Fibroblast of lung (primary cell): ENCODE measurements around the gene KRAS. TPM values are rescaled to one million over a fixed set of nuclear protein-coding genes. Genes with fewer than 3 reads are reported as not detected.
"Not testable (repeated sequence)": the region's sequence is repeated elsewhere in the genome, so short reads cannot be mapped to it uniquely, and the experiment has no call there.

Experiments
- DNase-seq, 2 donors: peaks; one replicate each; pipeline versions ENCODE4 v3.0.0 to v3.0.0-alpha.2; 2010; ENCODE audit warnings: low read depth in 2 of 2
- H2AFZ ChIP-seq: 2 replicates; pipeline ENCODE4 v1.5.1; 2012; ENCODE audit warnings: low read length, control low read depth, inconsistent platforms
- H3K27ac ChIP-seq: 2 replicates; pipeline ENCODE4 v1.5.1; 2011; ENCODE audit warnings: low read length, control low read depth; ENCODE audit not compliant: insufficient read depth
- H3K27me3 ChIP-seq: 2 replicates; pipeline ENCODE4 v1.5.1; 2011; ENCODE audit warnings: mild to moderate bottlenecking, low read length; ENCODE audit not compliant: control insufficient read depth, insufficient read depth
- H3K36me3 ChIP-seq: 2 replicates; pipeline ENCODE4 v1.5.1; 2011; ENCODE audit warnings: low read length; ENCODE audit not compliant: control insufficient read depth, insufficient read depth
- H3K4me1 ChIP-seq: 2 replicates; pipeline ENCODE4 v1.5.1; 2011; ENCODE audit warnings: low read length; ENCODE audit not compliant: control insufficient read depth, insufficient read depth; ENCODE audit errors: extremely low read depth
- H3K4me2 ChIP-seq: 2 replicates; pipeline ENCODE4 v1.5.1; 2011; ENCODE audit warnings: low read length, control low read depth; ENCODE audit not compliant: insufficient read depth; ENCODE audit errors: extremely low read depth
- H3K4me3 ChIP-seq, 4 experiments: fragments of 200-600 bp in 1 of 4; sonication (generic) in 1 of 4; replicated peaks in 1 of 4; 2 replicates each; pipeline ENCODE4 v1.5.1; 2011 to 2016; ENCODE audit warnings: low read length in 4 of 4, low read depth in 3 of 4, mild to moderate bottlenecking in 3 of 4, control low read depth in 2 of 4, inconsistent platforms in 1 of 4, mixed read lengths in 1 of 4; ENCODE audit not compliant: insufficient read depth in 1 of 4; ENCODE audit errors: control extremely low read depth in 1 of 4
- H3K79me2 ChIP-seq: 2 replicates; pipeline ENCODE4 v1.5.1; 2012; ENCODE audit warnings: mild to moderate bottlenecking, low read length, inconsistent platforms; ENCODE audit not compliant: control insufficient read depth, insufficient read depth
- H3K9ac ChIP-seq: 2 replicates; pipeline ENCODE4 v1.5.1; 2011; ENCODE audit warnings: mild to moderate bottlenecking, low read length, control low read depth; ENCODE audit not compliant: insufficient read depth
- H3K9me3 ChIP-seq: 2 replicates; pipeline ENCODE4 v1.5.1; 2012; ENCODE audit warnings: low read depth, low read length; ENCODE audit not compliant: control insufficient read depth, insufficient read depth
- H4K20me1 ChIP-seq: 2 replicates; pipeline ENCODE4 v1.5.1; 2011; ENCODE audit warnings: low read length; ENCODE audit not compliant: control insufficient read depth, insufficient read depth; ENCODE audit errors: extremely low read depth
- EZH2 ChIP-seq: IDR thresholded peaks from 2 replicates; pipeline ENCODE4 v1.5.1; 2012; ENCODE audit warnings: low read length, control low read depth, mild to moderate bottlenecking; ENCODE audit errors: missing control alignments
- polyA plus RNA-seq, 2 donors: library from polyadenylated mRNA; depleted of rRNA in 1 of 2; stranded (reverse) in 1 of 2; unstranded in 1 of 2; fragments of >200 nt; gene quantifications; 2 replicates each; pipeline ENCODE4 v1.2.1, GENCODE V29; 2011 to 2012; ENCODE audit warnings: missing spikeins in 1 of 2
- total RNA-seq: library from RNA; depleted of rRNA; stranded (reverse); fragments of >200 nt; gene quantifications from 2 replicates; pipeline ENCODE4 v1.2.1, GENCODE V29; 2014
- TF ChIP-seq, protein P1 (sequence below), 2 donors: IDR thresholded peaks in 1 of 2; conservative IDR thresholded peaks in 1 of 2; 1 replicate in 1 of 2; 2 replicates in 1 of 2; pipeline ENCODE4 v1.5.1; 2011 to 2012; ENCODE audit warnings: low read length in 2 of 2, control low read depth in 1 of 2, inconsistent platforms in 1 of 2, low read depth in 1 of 2, mild to moderate bottlenecking in 1 of 2

The KRAS gene
- total and polyA plus RNA-seq, 2 donors (not counting 1 experiment from before 2014, with no cell fraction given), result 15.0 to 31.3 TPM

DNA sequence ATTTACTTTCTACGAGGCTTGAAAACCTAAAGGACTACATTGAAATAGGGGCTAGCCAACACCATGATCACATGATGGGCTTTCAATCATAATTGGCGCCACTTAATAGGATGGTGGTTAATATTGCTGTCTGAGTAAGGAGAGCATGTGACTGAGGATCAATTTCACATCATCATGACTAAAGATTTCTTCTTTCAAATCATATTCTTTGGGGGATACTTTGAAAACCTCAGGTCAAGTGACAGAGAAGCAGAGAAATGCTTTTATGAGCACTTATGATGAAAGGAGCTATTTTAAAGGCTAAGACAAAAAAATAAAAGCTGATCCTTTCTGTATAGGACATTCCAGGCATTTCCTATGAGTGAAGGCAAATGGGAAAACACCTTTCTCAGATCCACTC is 42.9 kb upstream of the KRAS start:
- no peak overlapping the region for H3K27ac ChIP-seq
- H3K4me1 ChIP-seq, result no peaks in the 10 kb centered on the region
- H3K9me3 ChIP-seq, result no peaks in the 10 kb centered on the region
- no peaks in the 10 kb centered on the region for H3K79me2 ChIP-seq
- DNase-seq, result peak in 1 of 2 donors; percentile 18
- H3K9ac ChIP-seq, result no peak overlapping the region
- TF ChIP-seq EZH2, result no peak
- TF ChIP-seq, protein P1, sequence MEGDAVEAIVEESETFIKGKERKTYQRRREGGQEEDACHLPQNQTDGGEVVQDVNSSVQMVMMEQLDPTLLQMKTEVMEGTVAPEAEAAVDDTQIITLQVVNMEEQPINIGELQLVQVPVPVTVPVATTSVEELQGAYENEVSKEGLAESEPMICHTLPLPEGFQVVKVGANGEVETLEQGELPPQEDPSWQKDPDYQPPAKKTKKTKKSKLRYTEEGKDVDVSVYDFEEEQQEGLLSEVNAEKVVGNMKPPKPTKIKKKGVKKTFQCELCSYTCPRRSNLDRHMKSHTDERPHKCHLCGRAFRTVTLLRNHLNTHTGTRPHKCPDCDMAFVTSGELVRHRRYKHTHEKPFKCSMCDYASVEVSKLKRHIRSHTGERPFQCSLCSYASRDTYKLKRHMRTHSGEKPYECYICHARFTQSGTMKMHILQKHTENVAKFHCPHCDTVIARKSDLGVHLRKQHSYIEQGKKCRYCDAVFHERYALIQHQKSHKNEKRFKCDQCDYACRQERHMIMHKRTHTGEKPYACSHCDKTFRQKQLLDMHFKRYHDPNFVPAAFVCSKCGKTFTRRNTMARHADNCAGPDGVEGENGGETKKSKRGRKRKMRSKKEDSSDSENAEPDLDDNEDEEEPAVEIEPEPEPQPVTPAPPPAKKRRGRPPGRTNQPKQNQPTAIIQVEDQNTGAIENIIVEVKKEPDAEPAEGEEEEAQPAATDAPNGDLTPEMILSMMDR (conservative IDR thresholded peaks at IDR 0.05 in 1 of 2, IDR thresholded peaks at IDR 0.05 in 1 of 2; ENCODE audit: low read depth in 1 of 2, low read length in 2 of 2), result no peak
- H3K4me3 ChIP-seq, result no peak overlapping the region
- no peaks in the 10 kb centered on the region for H3K27me3 ChIP-seq
- no peaks in the 10 kb centered on the region for H4K20me1 ChIP-seq
- no peaks in the 10 kb centered on the region for H3K36me3 ChIP-seq
- H3K4me2 ChIP-seq, result no peak overlapping the region
- H2AFZ ChIP-seq, result no peak overlapping the region

DNA sequence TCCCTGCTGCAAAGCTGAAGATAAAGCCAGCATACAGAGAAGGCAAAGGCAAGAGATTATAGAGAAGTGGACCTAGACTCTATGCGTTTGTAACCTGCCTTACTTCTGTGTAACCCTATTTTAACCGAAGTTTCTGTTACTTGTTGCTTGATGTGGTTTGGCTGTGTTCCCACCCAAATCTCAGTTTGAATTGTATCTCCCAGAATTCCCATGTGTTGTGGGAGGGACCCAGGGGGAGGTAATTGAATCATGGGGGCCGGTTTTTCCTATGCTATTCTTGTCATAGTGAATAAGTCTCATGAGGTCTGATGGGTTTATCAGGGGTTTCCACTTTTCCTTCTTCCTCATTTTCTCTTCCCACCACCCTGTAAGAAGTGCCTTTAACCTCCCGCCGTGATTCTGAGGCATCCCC is 42.1 kb upstream of the KRAS start:
- not testable (repeated sequence) for H3K27me3 ChIP-seq, H3K36me3 ChIP-seq, H3K4me2 ChIP-seq, H3K79me2 ChIP-seq, H2AFZ ChIP-seq, H3K4me3 ChIP-seq, H3K27ac ChIP-seq, H3K9ac ChIP-seq, H3K4me1 ChIP-seq, H3K9me3 ChIP-seq, H4K20me1 ChIP-seq
- DNase-seq, result peak in 1 of 2 donors; percentile 10

DNA sequence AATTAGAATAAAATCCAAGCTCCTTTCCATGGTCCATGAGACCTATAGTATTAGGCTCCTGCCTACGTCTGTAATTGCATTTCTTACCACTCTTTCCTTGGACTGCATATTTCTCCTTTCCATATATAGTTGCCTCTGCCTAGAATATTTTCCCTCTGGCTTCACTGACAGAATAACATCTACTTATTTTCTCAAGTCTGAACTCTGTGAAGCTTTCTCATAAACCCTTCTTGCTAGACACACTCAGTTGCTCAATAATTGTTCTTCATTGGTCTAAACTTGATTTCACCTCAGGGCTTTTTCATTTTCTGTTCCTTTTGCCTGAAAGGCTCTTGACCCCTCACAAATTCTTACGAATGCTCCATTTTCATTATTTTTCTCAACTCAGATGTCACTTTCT is 36.9 kb upstream of the KRAS start:
- Histone ChIP-seq H3K9me3 (no peaks in the 10 kb centered on the region), H2AFZ (no peak overlapping the region), H3K4me1 (no peaks in the 10 kb centered on the region), H3K79me2 (no peaks in the 10 kb centered on the region), H3K27me3 (no peaks in the 10 kb centered on the region), H4K20me1 (no peaks in the 10 kb centered on the region), H3K27ac (no peak overlapping the region), H3K9ac (no peak overlapping the region), H3K4me3 (no peak overlapping the region), H3K4me2 (no peak overlapping the region), H3K36me3 (no peaks in the 10 kb centered on the region)
- no peak for TF ChIP-seq EZH2
- TF ChIP-seq, protein P1 (conservative IDR thresholded peaks at IDR 0.05 in 1 of 2, IDR thresholded peaks at IDR 0.05 in 1 of 2; ENCODE audit: low read depth in 1 of 2, low read length in 2 of 2), result no peak
- no peak for DNase-seq
